H9 (cell line): ENCODE measurements around the gene KLHL41. TPM values are rescaled to one million over a fixed set of nuclear protein-coding genes. Genes with fewer than 3 reads are reported as not detected.

ENCODE experiments used
- DNase-seq: peaks from one replicate; pipeline ENCODE4 v3.0.0-alpha.2; 2017
- H2AFZ ChIP-seq: one replicate; pipeline ENCODE4 v1.6.1; 2013; ENCODE audit warnings: mild to moderate bottlenecking, low read length, control low read depth, moderate library complexity
- H2AK5ac ChIP-seq: 2 replicates; pipeline ENCODE4 v1.6.1; 2013; ENCODE audit warnings: low read length, control low read depth, mixed read lengths; ENCODE audit not compliant: insufficient read length
- H2BK120ac ChIP-seq: one replicate; pipeline ENCODE4 v1.6.1; 2013; ENCODE audit warnings: low read depth, mild to moderate bottlenecking, low read length, control low read depth, inconsistent platforms; ENCODE audit not compliant: poor library complexity, severe bottlenecking
- H2BK12ac ChIP-seq: 2 replicates; pipeline ENCODE4 v1.6.1; 2013; ENCODE audit warnings: low read length, control low read depth, mixed read lengths, low read depth; ENCODE audit not compliant: insufficient read length
- H2BK15ac ChIP-seq: 2 replicates; pipeline ENCODE4 v1.6.1; 2013; ENCODE audit warnings: low read depth, low read length, control low read depth
- H2BK20ac ChIP-seq: one replicate; pipeline ENCODE4 v1.6.1; 2013; ENCODE audit warnings: low read depth, mild to moderate bottlenecking, low read length, control low read depth, inconsistent platforms; ENCODE audit not compliant: poor library complexity, severe bottlenecking
- H2BK5ac ChIP-seq: 2 replicates; pipeline ENCODE4 v1.6.1; 2013; ENCODE audit warnings: low read length, control low read depth, mixed read lengths; ENCODE audit not compliant: insufficient read length
- H3K14ac ChIP-seq: 2 replicates; pipeline ENCODE4 v1.6.1; 2013; ENCODE audit warnings: low read length, control low read depth; ENCODE audit not compliant: insufficient read depth
- H3K18ac ChIP-seq: 2 replicates; pipeline ENCODE4 v1.6.1; 2013; ENCODE audit warnings: low read depth, mild to moderate bottlenecking, mixed read lengths, low read length, control low read depth; ENCODE audit not compliant: insufficient read length
- H3K23ac ChIP-seq: 2 replicates; pipeline ENCODE4 v1.6.1; 2013; ENCODE audit warnings: low read length, control low read depth, mixed read lengths, low read depth; ENCODE audit not compliant: insufficient read length
- H3K23me2 ChIP-seq: 2 replicates; pipeline ENCODE4 v1.6.1; 2013; ENCODE audit warnings: low read depth, mild to moderate bottlenecking, mixed read lengths, low read length, control low read depth; ENCODE audit not compliant: insufficient read length, poor library complexity, severe bottlenecking
- H3K27ac ChIP-seq: 2 replicates; pipeline ENCODE4 v1.5.1; 2013; ENCODE audit warnings: low read length, control low read depth, mixed read lengths, low read depth; ENCODE audit not compliant: insufficient read length
- H3K27me3 ChIP-seq: 2 replicates; pipeline ENCODE4 v1.6.1; 2013; ENCODE audit warnings: low read length, control low read depth, inconsistent platforms; ENCODE audit not compliant: insufficient read depth
- H3K4ac ChIP-seq: 2 replicates; pipeline ENCODE4 v1.6.1; 2013; ENCODE audit warnings: low read depth, mild to moderate bottlenecking, control low read depth, inconsistent platforms, low read length, moderate library complexity
- H3K4me1 ChIP-seq: 2 replicates; pipeline ENCODE4 v1.6.1; 2013; ENCODE audit warnings: low read length, control low read depth, inconsistent platforms; ENCODE audit not compliant: insufficient read depth
- H3K4me2 ChIP-seq: 2 replicates; pipeline ENCODE4 v1.6.1; 2013; ENCODE audit warnings: low read length, control low read depth, mixed read lengths; ENCODE audit not compliant: insufficient read length, insufficient read depth
- H3K56ac ChIP-seq: 2 replicates; pipeline ENCODE4 v1.6.1; 2013; ENCODE audit warnings: low read depth, mild to moderate bottlenecking, mixed read lengths, low read length, control low read depth; ENCODE audit not compliant: insufficient read length
- H3K79me1 ChIP-seq: 2 replicates; pipeline ENCODE4 v1.6.1; 2013; ENCODE audit warnings: low read depth, mild to moderate bottlenecking, moderate library complexity, low read length, control low read depth, inconsistent platforms; ENCODE audit not compliant: insufficient read depth, poor library complexity, severe bottlenecking
- H3K79me2 ChIP-seq: 2 replicates; pipeline ENCODE4 v1.6.1; 2013; ENCODE audit warnings: low read length, control low read depth, inconsistent platforms; ENCODE audit not compliant: insufficient read depth
- H3K9ac ChIP-seq: 2 replicates; pipeline ENCODE4 v1.6.1; 2013; ENCODE audit warnings: low read length, control low read depth, mixed read lengths; ENCODE audit not compliant: insufficient read length; ENCODE audit errors: extremely low read depth
- H3K9me3 ChIP-seq: one replicate; pipeline ENCODE4 v1.6.1; 2013; ENCODE audit warnings: low read depth, low read length, inconsistent platforms; ENCODE audit not compliant: control insufficient read depth
- H3T11ph ChIP-seq: one replicate; pipeline ENCODE4 v1.6.1; 2013; ENCODE audit warnings: mild to moderate bottlenecking, low read length, control low read depth, inconsistent platforms
- H4K20me1 ChIP-seq: one replicate; pipeline ENCODE4 v1.6.1; 2013; ENCODE audit not compliant: control insufficient read depth, insufficient read length, insufficient read depth
- H4K5ac ChIP-seq: 2 replicates; pipeline ENCODE4 v1.6.1; 2013; ENCODE audit warnings: low read depth, mild to moderate bottlenecking, mixed read lengths, low read length, control low read depth; ENCODE audit not compliant: insufficient read length
- H4K8ac ChIP-seq: replicated peaks from 2 replicates; pipeline ENCODE4 v1.6.1; 2013; ENCODE audit warnings: low read length, control low read depth, mixed read lengths, low read depth; ENCODE audit not compliant: insufficient read length
- H4K91ac ChIP-seq: 2 replicates; pipeline ENCODE4 v1.6.1; 2013; ENCODE audit warnings: low read depth, mild to moderate bottlenecking, moderate library complexity, mixed read lengths, low read length, control low read depth; ENCODE audit not compliant: insufficient read length
- H3K27ac Mint-ChIP-seq, 3 experiments: 2 replicates in 2 of 3; 3 replicates in 1 of 3; pipeline ENCODE4 v1.8.0; 2020 to 2021; ENCODE audit warnings: mixed read lengths in 3 of 3, mild to moderate bottlenecking in 1 of 3, moderate library complexity in 1 of 3
- H3K27me3 Mint-ChIP-seq: 2 replicates; pipeline ENCODE4 v1.8.0; 2021; ENCODE audit warnings: low read depth, mild to moderate bottlenecking, moderate library complexity, mixed read lengths
- H3K36me3 Mint-ChIP-seq, 3 experiments: 2 replicates in 2 of 3; 3 replicates in 1 of 3; pipeline ENCODE4 v1.8.0; 2020 to 2021; ENCODE audit warnings: low read depth in 3 of 3, mixed read lengths in 3 of 3; ENCODE audit not compliant: insufficient read depth in 1 of 3
- H3K4me1 Mint-ChIP-seq, 2 experiments: 2 replicates each; pipeline ENCODE4 v1.8.0; 2020; ENCODE audit warnings: mixed read lengths in 2 of 2
- H3K4me3 Mint-ChIP-seq, 2 experiments: 2 replicates in 1 of 2; 3 replicates in 1 of 2; pipeline ENCODE4 v1.8.0; 2020 to 2021; ENCODE audit warnings: mild to moderate bottlenecking in 2 of 2, mixed read lengths in 2 of 2, moderate library complexity in 1 of 2
- H3K9me3 Mint-ChIP-seq, 2 experiments: 2 replicates in 1 of 2; 3 replicates in 1 of 2; pipeline ENCODE4 v1.8.0; 2020; ENCODE audit warnings: mild to moderate bottlenecking in 2 of 2, mixed read lengths in 2 of 2, moderate library complexity in 1 of 2
- CTCF ChIP-seq: fragments of 200-600 bp; sonication (generic); conservative IDR thresholded peaks from 3 replicates; pipeline ENCODE4 v1.8.0; 2021; ENCODE audit warnings: antibody characterized with exemption, mild to moderate bottlenecking
- WGBS: extraction: QIAGEN DNeasy Blood & Tissue Kit; methylation state at CpG from one replicate; pipeline ENCODE4 v1.1.7; 2013; ENCODE audit warnings: missing lambda C conversion rate, low lambda C conversion rate, mixed read lengths; ENCODE audit not compliant: insufficient read length; ENCODE audit errors: extremely low coverage; 5-methylcytosine and 5-hydroxymethylcytosine counted together
- total RNA-seq: library from RNA; stranded (reverse); gene quantifications from 2 replicates; pipeline ENCODE4 v1.2.1, GENCODE V29; 2021

KLHL41 gene
- total RNA-seq, 1 experiment from 2014 or later = not detected

- H3K23me2 ChIP-seq = no peaks in the 10 kb centered on the region
- no peak for TF ChIP-seq CTCF
- H3K27me3 ChIP-seq = no peaks in the 10 kb centered on the region
- H3K27ac ChIP-seq = no peak overlapping the region
- H3K4ac ChIP-seq = no peak overlapping the region
- H2AFZ ChIP-seq = no peak overlapping the region
- no peak overlapping the region for H3K56ac ChIP-seq
- Mint-ChIP-seq H3K27me3 (no peaks in the 10 kb centered on the region; the same call in 1 of the 2 replicates), H3K9me3 (no peaks in the 10 kb centered on the region), H3K27ac (no peak overlapping the region), H3K36me3 (no peaks in the 10 kb centered on the region), H3K4me1 (peaks cover 10 to 14% of the 10 kb centered on the region in 2 experiments), H3K4me3 (no peak overlapping the region)
- no peaks in the 10 kb centered on the region for H3K79me1 ChIP-seq
- no CpG with 5 or more reads among the region's 1 CpG for WGBS
- H3K4me2 ChIP-seq = no peak overlapping the region
- H3K9ac ChIP-seq = no peak overlapping the region
- H2BK20ac ChIP-seq = no peak overlapping the region
- no peak overlapping the region for H4K91ac ChIP-seq
- H3K18ac ChIP-seq = no peak overlapping the region
- H3K14ac ChIP-seq = no peak overlapping the region
- H4K8ac ChIP-seq = no peak overlapping the region
- no peak overlapping the region for H2BK120ac ChIP-seq
- no peaks in the 10 kb centered on the region for H3K4me1 ChIP-seq
- no peak overlapping the region for H2BK15ac ChIP-seq
- no peak overlapping the region for H2BK12ac ChIP-seq
- no peak overlapping the region for H3T11ph ChIP-seq
- no peak overlapping the region for H4K5ac ChIP-seq
- no peak for DNase-seq
- H3K9me3 ChIP-seq = no peaks in the 10 kb centered on the region
- no peak overlapping the region for H2BK5ac ChIP-seq
- no peaks in the 10 kb centered on the region for H4K20me1 ChIP-seq
- H2AK5ac ChIP-seq = no peak overlapping the region
- H3K23ac ChIP-seq = no peak overlapping the region
- H3K79me2 ChIP-seq = no peaks in the 10 kb centered on the region
Measured at GRCh38 chr2:169511818-169512217, 2.3 kb downstream of the KLHL41 start.
